DMS79 (cell line): ENCODE results near the gene ASF1A.

ENCODE experiments used
- DNase-seq: peaks from one replicate; lab custom pipeline; 2025; lab: John Stamatoyannopoulos, UW

ASF1A gene

DNA sequence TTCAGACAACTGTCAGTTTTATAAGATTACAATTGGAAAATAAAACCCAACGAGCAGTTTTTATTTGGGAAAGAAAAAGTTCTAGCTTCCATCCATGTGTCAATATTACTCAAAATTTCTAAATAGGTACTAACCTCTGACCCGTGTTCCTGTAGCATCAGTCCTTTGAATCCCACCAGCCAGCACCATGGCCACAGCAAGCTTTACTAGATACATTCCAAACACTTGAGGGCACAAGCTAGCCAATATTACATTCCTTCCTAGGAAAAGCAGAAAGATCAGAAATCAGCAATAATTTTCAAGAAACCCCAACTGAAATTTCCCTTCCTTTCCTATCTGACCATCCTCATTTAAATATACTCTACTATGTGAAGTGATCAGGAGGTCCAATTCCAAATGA lies 19.2 kb downstream of the ASF1A start:
- no peak for DNase-seq

DNA sequence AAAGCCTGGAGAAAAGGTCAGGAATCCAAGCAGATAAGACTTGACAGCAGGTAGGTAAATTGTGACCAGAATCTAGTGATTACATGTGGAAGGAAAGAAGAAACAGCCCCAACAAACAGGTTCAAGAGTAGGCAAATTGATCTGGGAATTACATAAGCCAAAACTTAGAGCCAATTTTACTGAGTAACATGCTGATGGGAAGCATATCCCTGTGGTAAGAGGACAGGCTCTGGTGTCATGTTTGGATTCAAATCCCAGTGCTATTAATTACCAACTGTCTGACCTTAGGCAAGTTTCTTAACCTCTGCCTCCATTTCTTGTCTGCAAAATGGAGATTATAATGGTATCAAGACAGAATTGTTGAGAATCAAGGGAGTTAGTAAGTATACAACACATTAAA lies 20.6 kb downstream of the ASF1A start:
- no peak for DNase-seq

DNA sequence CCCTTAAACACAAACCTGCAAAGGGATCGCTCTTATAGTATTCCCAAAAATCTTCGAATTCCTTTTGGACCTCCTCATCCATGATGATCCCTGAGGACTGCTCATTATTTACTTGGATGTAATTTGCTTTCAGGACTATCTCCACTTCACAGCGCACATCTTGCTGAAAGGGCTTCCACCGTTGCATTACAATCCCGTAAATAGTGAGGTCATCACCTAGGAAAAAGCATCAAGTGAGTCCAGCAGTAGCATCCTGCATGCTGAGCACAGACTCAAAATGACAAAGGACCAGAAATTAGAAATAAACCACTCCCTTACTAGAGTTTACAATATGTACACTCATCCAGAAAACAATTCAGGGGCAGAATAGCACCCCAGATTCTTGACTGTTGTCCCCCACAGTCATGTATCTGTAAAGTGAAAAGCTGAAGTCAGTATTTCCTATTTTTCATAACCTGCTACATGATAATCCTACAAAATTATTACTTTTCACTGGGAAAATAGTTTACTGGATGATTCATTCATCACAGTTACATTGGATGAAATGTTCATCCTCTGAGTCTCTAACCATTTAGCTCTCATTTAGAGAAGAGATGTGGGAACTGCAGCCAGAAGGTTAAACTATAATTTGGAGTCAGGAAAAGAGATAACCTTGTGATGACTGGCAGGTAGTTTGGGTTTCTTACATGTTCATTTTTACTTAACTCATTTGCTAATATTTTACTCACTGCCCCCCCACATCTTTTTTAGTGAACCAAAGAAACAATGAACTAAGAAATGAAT lies 23.8 kb downstream of the ASF1A start:
- DNase-seq = no peak

DNA sequence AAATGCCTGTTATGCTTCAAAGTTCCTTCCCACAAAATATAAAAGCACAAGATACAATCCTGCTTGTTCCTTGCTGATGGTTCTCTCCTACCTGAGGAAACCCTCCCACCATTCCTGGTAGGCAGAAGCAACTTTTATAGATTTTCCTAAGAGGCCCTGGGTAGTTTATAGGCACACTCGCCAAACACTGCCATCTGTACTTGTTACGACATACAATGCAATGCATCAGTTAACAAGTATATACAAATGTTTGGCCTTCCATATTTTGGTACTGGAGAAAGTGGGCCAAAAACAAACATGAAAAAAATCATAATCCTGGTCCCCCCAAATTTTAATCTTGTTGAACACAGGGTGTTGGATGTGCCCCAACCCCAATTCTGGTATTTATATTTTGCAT lies 24.4 kb downstream of the ASF1A start:
- DNase-seq = no peak

DNA sequence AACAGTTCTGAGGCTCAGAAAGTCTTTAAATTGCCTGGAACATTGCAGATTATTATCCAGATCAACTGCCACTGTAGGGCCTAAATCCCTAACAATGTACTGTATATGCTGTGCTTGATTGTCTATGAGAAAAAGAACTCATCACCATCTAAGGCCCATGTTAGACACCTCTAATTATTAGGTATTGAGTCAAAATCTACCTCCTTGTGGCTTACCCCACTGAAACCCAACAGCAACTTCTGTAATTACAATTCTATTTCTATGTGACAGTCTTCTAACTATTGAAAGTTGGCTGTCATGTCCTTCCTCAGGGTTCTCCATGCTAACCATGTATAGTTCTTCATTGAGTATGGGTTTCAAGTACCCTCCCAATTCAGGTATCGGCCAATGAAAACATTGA lies 27.1 kb downstream of the ASF1A start:
- no peak for DNase-seq

DNA sequence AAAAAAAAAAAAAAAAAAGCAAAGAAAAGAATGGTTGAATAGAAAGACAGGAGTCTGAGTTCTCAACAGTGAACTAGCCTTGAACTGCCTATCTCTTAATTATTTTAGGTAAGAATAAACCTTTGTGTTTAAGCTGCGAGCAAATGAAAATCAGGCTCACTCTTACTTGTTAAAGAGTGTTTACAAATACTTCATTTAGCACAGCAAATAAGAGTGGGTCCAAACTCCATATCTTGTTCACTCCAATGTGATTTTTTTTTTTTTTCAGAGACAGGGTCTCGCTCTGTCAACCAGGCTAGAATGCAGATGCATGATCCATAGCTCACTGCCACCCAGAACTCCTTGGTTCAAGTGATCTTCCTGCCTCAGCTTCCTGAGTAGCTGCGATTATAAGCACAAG lies 29.1 kb downstream of the ASF1A start:
- no peak for DNase-seq

DNA sequence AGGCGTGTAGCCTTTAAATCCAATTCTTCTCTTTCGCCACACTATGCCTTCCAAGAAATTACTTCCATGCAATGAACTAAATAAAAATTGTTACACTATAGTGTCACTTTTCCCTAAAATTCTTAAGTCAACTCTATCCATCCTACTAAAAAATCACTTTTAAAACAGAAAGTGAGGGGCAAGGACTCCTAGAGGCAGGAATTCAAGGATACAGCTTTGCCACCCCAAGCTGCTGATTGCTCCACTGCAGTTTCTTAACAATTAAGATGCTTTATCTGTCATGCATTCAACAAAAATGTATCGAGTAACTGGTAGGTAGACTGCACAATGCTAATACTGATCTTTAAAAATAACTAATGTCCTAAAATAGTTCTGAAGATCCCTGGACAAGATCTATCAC lies 36.7 kb downstream of the ASF1A start:
- DNase-seq = no peak

DNA sequence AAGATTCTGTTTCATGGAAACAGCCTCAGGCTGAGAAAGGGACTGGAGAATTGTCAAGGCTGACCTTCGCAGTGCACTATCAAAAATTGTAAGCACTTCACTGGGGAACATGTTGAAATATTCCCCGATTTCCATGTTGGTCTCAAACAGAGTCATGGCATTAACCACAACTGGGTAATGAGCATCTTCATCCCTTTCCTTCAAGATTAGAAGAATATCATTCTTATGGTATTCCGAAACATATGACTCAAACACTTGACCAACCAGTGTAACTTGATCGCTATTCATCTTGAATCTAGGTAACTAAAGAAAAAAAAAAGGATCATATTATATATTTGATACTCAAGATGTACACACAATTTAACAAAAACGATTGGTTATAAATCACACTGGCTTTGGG lies 37.5 kb downstream of the ASF1A start:
- DNase-seq = no peak

DNA sequence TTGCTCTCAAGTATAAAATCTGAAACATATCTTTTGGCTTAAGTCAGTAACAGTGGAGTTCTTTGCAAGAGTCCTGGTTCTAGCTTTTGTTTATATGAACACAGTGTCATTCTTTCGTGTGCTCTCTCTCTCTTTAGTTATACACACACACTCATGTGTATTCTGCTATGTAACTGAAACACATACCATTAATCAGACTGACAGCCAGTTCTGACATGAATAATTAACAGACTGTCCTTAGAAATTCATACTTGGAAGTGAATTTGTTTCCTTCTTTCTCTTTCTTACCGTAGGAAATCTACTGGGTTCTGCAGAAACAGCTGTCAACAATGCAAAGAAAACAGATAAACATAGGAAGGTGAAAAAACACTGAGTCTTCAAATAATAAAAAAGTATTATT lies 38.5 kb downstream of the ASF1A start:
- DNase-seq = no peak

DNA sequence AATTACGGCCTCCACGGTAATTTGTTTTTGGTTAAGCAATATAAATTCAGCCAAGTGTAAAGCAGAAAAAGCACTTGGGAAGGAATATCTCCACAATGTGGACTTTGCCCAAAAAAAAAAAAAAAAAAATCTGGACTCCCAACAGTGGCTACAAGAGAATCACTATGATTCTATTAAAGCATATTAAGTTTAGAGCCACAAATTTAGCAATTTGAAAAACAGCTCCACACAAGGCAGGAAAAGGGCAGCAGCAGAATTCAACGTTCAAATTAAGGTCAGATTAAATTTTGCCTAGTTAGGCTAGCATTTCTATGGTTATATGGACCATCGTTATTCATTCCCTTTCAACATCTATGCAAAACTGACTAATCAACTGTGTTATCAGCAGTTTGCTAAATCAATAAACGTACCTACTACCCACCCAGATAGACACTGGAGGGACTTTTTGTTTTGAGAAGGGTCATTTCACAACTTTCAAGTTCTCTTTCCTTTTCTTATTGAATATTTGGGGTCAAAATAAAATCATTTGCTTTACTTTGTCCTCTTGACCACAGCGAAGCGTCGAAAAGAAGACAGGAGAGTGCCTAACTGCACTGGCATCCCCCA lies 40.0 kb downstream of the ASF1A start:
- no peak for DNase-seq

DNA sequence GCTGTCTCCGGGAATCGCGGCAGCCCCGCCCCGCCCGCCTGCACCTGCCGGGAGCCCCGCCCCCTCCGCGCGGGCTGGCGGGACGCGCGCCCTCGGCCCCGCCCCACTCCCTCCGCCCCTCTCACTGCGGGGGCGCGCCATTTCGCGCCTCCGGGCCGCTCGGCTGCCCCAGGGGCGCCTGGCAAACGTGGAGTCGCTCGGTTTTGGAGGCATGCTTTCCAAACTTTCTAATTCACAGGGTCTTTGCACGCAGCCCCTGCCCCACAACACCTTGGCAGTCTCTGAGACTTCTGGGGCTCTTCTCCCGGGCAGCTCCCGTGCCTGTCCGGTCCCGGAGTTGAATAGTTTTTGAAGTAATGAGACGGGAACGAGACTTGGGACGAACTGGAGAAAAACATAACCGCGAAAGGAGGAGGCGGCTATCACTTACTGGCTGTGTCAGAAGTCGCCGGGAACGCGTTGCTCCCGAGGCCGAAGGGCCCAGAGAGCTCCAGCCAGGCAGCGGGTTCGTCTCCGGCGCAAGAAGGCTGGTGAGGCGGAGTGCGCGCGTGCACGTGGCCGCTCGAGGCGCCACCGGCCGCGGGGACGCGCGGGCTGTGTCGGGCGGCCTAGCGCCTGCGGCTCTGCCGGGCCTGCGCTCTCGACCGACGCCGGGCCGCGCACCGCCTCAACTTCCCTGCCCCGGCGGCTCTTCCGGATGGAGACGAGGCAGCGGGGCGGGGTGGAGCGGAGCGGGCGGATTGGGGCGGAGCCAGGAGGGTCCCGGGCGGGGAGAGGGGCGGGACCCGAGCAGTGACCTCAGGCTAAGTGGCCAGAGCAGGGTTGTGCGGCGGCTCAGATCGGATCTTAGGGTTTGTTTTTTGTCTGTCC lies 40.7 kb downstream of the ASF1A start, which contains the start of gene MCM9:
Gene MCM9, minus strand, starts transcription at position 699 of the 870 bp plus-strand sequence. CDS start 3,436 bp downstream, outside the sequence.
- peak; percentile 64 for DNase-seq

DNA sequence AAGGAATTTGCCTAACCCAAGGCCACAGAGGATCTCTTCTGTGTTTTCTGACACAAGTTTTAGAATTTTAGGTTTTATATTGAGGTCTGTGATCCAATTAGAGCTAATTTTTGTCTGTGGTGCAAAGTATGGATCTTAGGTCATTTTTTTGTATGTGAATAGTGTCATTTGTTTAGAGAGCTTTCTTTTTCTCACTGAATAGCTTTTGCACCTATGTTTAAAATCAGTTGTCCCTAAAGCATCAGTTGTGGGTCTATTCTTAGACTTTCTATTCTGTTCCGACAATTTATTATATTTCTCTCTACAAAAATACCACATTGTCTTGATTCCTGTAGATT lies 41.3 kb downstream of the ASF1A start:
- no peak for DNase-seq

DNA sequence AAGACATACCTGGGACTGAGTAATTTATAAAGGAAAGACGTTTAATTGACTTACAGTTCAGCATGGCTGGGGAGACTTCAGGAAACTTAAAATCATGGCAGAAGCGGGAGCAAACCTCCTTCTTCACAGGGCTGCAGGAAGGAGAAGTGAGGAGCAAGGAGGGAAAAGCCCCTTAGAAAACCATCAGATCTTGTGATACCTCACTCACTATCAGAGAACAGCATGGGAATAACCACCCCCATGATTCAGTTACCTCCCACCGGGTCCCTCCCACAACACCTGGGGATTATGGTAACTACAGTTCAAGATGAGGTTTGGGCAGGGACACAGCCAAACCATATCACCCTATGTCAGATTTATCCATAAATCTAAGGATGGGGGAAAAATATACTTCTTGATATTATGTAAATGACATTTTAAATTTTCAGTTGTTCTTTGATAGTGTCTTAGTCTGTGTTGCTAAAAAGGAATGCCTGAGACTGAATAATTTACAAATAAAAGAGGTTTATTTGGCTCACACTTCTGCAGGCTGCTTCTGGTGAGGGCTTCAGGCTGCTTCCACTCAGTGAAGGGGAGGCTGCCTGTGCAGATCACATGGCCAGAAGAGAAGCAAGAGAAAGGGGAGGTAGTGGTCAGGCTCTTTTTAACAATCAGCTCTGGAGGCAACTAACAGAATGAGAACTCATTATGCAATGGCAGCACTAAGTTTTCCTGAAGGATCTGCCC lies 42.2 kb downstream of the ASF1A start:
- DNase-seq = no peak

DNA sequence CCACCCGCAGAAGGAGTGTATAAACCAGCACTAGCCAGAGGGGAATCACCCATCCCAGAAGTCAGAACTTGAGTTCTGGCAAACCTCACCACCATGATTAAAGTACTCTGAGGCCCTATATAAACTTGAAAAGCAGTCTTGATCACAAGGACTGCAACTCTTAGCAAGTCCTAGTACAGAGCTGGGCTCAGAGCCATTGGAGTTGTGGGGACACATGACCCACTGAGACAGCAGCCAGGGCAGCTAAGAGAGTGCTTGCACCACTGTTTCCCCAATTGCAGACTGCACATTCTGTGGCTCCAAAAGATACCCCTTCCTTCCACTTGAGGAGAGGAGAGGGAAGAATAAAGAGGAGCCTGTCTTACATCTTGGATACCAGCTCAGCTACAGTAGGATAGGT lies 45.7 kb downstream of the ASF1A start:
- DNase-seq = no peak

DNA sequence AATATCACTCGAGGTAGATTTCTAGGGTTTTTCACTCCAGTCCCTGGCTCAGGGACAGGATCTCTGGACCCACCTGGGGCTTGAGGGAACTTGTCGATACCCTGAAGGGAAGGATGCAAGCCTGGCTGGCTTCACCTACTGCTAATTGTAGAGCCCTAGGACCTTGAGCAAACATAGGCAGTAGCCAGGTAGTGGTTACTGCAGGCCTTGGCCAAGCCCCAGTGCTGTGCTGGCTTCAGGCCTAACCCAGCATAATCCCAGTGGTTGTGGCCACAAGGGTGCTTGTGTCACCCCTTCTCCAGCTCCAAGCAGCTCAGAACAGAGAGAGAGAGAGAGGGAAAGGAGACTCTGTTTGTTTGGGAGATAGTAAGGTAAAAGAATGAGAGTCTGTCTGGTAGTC lies 46.8 kb downstream of the ASF1A start:
- DNase-seq = no peak

DNA sequence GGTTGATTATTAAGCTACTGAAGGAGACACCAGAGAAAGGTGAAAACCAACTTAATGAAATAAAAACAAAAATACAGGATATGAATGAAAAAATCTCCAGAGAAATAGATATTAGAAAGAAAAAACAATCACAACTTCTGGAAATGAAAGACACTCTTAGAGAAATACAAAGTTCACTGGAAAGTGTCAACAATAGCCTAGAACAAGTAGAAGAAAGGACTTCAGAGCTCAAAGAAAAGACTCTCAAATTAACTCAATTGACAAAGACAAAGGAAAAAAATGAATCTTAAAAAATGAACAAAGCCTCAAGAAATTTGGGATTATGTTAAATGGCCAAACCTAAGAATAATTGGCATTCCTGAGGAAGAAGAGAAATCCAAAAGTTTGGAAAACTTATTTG lies 51.3 kb downstream of the ASF1A start:
- no peak for DNase-seq

DNA sequence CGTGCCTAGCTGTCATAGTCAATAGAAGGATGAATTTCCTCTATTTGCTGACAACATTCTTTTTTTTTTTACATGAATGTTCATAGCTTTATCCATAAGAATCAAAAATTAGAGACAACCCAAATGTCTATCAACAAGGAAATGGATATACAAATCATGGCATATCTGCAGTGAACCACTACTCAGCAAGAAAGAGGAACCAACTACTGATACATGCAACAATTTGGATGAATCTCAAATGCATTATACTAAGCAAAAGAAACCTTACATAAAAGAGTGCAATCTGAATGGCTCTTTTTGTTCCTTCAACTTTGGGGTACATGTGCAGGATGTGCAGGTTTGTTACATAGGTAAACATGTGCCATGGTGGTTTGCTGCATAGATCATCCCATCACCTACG lies 58.7 kb downstream of the ASF1A start:
- no peak for DNase-seq

DNA sequence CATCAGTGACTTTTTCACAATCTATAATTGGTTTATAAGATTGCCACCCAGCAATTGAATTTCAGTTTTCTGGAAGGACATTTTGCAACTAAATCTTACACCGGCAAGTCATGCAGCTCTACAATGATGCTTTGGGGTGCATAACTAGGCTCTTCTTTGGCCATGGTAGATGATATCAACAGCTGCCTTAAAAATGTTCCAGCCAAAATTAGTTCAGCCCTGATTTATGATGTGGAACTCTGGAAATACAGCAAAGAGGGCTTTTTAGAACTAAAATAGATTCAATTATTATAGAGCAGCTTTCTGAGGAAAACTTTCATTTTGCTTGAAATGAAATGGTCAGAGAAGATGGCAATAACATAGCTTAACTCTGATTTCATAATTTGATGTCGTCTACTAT lies 59.4 kb downstream of the ASF1A start:
- no peak for DNase-seq
